ENCODE results near the gene C4A.
"Not testable (repeated sequence)": the region's sequence is repeated elsewhere in the genome, so short reads cannot be mapped to it uniquely, and the experiment has no call there.

Gene C4A

GRCh38 chr6:31971993-31972708 lies 9.7 kb upstream of the C4A start, which contains the start of gene DXO:
TSS of gene DXO (minus strand) at chr6:31972138. CDS start at chr6:31971675, 463 bp downstream.
- ChIA-PET POLR2A (interaction anchor here (0.8 to 2.1 kb wide), 11 partner anchors 10 to 225 kb away, joined by 3 to 16 read pairs (median 4); partner anchors contain the start of genes ATF6B, EGFL8, EHMT2 and NELFE), CTCF (interaction anchor here (0.7 to 1.8 kb wide), 4 partner anchors 9 to 77 kb away, joined by 3 to 9 read pairs (median 4); partner anchors contain the start of genes NELFE and SKIC2)
- peak; percentile 91 for DNase-seq (ENCODE audit: low read depth, low spot score)
- H3K4me3 ChIP-seq (ENCODE audit: low read depth, low read length): peak within 1 kb of the TSS; percentile 98
- no peak for TF ChIP-seq CTCF (IDR thresholded peaks at IDR 0.05; ENCODE audit: insufficient read depth, low read length, missing control alignments)

GRCh38 chr6:31972709-31973350 lies 9.0 kb upstream of the C4A start:
- ChIA-PET CTCF (interaction anchor here (1.1 to 1.8 kb wide), 3 partner anchors 9 to 21 kb away, joined by 3 to 5 read pairs (median 4); partner anchors contain the start of gene SKIC2), POLR2A (interaction anchor here (0.9 to 2.1 kb wide), 6 partner anchors 11 to 224 kb away, joined by 3 to 16 read pairs (median 5); partner anchors contain the start of genes ATF6B, NELFE and SKIC2)
- H3K4me3 ChIP-seq (ENCODE audit: low read depth, low read length): peak overlapping the region; percentile 98
- TF ChIP-seq CTCF (IDR thresholded peaks at IDR 0.05; ENCODE audit: insufficient read depth, low read length, missing control alignments): no peak
- DNase-seq (ENCODE audit: low read depth, low spot score): no peak

GRCh38 chr6:31976065-31976464 lies 5.8 kb upstream of the C4A start:
- POLR2A ChIA-PET: not testable (repeated sequence)

GRCh38 chr6:31977816-31978431 lies 3.9 kb upstream of the C4A start:
- H3K4me3 ChIP-seq (ENCODE audit: low read depth, low read length): no peak overlapping the region
- CTCF ChIA-PET: no interaction called here
- TF ChIP-seq CTCF (IDR thresholded peaks at IDR 0.05; ENCODE audit: insufficient read depth, low read length, missing control alignments): no peak
- POLR2A ChIA-PET: no interaction called here
- DNase-seq (ENCODE audit: low read depth, low spot score): no peak

More at GRCh38 chr6:31976065-31976464, 5.8 kb upstream of the C4A start:
- CTCF ChIA-PET; DNase-seq (ENCODE audit: low read depth, low spot score); H3K4me3 ChIP-seq (ENCODE audit: low read depth, low read length): not testable (repeated sequence)

- ChIA-PET POLR2A (no interaction called here), CTCF (interaction anchor here (1.5 kb wide), 1 partner anchor 19 kb away, joined by 4 read pairs; the partner anchor contains the start of gene SKIC2)
- no peak overlapping the region for H3K4me3 ChIP-seq (ENCODE audit: low read depth, low read length)
- TF ChIP-seq CTCF (IDR thresholded peaks at IDR 0.05; ENCODE audit: insufficient read depth, low read length, missing control alignments): no peak
- no peak for DNase-seq (ENCODE audit: low read depth, low spot score)
Measured at GRCh38 chr6:31978831-31979230, 3.0 kb upstream of the C4A start.

GRCh38 chr6:31979238-31979898 lies 2.5 kb upstream of the C4A start:
- ChIA-PET CTCF (interaction anchor here (1.5 kb wide), 1 partner anchor 20 kb away, joined by 4 read pairs; the partner anchor contains the start of gene SKIC2), POLR2A (interaction anchor here (1.2 kb wide), 1 partner anchor 34 kb away, joined by 4 read pairs; no protein-coding TSS in a partner anchor)
- H3K4me3 ChIP-seq (ENCODE audit: low read depth, low read length): no peak overlapping the region
- DNase-seq (ENCODE audit: low read depth, low spot score): no peak
- no peak for TF ChIP-seq CTCF (IDR thresholded peaks at IDR 0.05; ENCODE audit: insufficient read depth, low read length, missing control alignments)

GRCh38 chr6:31980195-31980876 lies 1.5 kb upstream of the C4A start:
- DNase-seq (ENCODE audit: low read depth, low spot score); H3K4me3 ChIP-seq (ENCODE audit: low read depth, low read length); CTCF ChIA-PET: not testable (repeated sequence)
- POLR2A ChIA-PET: interaction anchor here (1.2 kb wide), 1 partner anchor 33 kb away, joined by 4 read pairs; no protein-coding TSS in a partner anchor

GRCh38 chr6:31980998-31981397 lies 859 bp upstream of the C4A start:
- POLR2A ChIA-PET; H3K4me3 ChIP-seq (ENCODE audit: low read depth, low read length); CTCF ChIA-PET; DNase-seq (ENCODE audit: low read depth, low spot score): not testable (repeated sequence)

- H3K4me3 ChIP-seq (ENCODE audit: low read depth, low read length); DNase-seq (ENCODE audit: low read depth, low spot score); POLR2A ChIA-PET; CTCF ChIA-PET: not testable (repeated sequence)
Measured at GRCh38 chr6:31989363-31989762, 7.5 kb downstream of the C4A start.

Data from AG04449 (cell line).